Activated CD4-positive, alpha-beta T cell treated with anti-CD3 and anti-CD28 coated beads for 1 hour (primary cell): ENCODE results near the gene PLD4.
A peak's percentile ranks its signal among the peaks of the same experiment; 100 is the strongest.

ENCODE experiments used
- DNase-seq: peaks from one replicate; pipeline ENCODE4 v3.0.0-alpha.2; 2020

Gene PLD4

DNA sequence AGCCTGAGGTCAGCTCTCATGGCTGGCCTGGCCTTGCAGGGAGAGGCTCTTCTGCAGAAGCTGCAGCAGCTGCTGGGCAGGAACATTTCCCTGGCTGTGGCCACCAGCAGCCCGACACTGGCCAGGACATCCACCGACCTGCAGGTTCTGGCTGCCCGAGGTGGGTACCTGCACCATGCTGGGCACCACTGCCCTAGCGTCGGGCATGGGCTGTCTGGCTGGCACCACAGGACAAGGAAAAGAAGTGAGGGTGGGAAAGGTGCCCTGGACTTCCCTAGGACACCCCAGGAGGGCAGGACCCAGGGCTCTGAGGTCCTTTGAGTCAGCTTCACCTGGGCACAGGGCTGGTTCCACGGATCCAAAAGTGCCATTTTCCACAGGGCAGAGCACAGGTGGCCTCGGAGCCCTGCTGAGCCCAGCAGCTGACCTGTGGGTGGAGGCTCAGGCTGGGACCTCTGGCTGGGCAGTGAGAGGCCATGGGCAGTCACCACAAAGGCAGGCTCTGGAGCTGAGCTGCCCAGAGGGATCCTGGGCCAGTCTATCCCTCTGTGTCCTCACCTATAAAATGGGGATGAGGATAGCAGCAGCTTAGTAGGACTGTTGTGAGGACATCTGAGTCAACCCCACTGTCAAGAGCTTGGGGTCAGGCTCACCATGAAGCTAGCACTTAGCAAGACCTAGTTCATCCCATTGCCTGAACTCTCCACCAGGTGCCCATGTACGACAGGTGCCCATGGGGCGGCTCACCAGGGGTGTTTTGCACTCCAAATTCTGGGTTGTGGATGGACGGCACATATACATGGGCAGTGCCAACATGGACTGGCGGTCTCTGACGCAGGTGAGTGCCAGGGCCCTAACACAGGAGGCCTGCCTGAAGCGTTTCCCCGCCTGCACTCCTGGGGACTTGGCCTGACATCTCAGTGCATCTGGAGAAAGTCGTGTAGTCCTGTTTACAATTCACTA lies 4.9 kb downstream of the PLD4 start:
- DNase-seq = no peak

DNA sequence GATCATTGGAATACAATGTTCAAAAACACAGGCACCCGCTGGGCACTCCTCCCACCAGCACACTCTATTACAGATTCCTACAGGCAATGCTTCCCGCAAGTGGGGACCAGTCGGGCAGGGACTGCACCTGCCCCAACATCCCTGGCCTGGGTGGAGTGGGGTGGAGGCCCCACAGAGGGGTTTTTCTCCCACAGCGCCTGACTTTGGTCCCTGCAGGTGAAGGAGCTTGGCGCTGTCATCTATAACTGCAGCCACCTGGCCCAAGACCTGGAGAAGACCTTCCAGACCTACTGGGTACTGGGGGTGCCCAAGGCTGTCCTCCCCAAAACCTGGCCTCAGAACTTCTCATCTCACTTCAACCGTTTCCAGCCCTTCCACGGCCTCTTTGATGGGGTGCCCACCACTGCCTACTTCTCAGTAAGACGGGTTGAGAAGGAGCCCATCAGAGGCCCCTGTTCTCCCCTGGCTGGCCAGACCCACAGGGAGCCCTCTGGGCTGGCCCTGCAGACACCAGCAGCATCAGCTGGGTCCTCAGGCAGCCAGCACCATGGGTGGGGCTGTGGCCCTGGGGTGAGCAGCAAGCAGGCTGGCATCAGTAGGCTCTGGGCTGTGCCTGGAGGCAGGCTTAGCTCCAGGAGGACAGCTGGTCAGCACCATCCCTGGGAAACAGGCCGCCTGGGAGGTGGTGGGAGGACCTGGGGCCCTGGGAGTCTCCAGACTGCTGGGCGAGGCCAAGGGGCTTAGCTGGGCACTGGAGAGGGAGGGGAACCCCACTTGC lies 6.0 kb downstream of the PLD4 start:
- no peak for DNase-seq

DNA sequence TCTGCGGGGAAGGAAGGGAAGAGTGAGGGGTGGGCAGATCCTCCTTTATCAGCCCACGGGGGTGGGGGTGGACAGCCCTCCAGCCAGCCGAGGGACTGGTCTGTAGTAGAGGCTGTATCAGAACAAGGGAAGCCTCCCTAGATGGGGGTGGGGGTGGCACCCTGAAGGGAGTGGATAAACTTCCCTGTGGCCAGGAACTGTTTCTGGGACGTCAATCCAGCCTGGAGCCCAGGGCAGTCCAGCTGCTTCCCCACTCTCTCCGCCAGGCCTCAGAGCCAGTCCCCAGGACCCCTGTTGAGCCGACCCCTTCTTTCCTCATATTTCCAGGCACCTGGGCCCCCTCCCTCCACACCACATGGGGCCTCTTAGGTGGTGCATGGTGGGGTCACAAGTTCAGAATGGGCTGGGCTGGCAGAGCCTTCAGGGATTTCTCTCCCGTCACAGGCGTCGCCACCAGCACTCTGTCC lies 6.7 kb downstream of the PLD4 start:
- no peak for DNase-seq

DNA sequence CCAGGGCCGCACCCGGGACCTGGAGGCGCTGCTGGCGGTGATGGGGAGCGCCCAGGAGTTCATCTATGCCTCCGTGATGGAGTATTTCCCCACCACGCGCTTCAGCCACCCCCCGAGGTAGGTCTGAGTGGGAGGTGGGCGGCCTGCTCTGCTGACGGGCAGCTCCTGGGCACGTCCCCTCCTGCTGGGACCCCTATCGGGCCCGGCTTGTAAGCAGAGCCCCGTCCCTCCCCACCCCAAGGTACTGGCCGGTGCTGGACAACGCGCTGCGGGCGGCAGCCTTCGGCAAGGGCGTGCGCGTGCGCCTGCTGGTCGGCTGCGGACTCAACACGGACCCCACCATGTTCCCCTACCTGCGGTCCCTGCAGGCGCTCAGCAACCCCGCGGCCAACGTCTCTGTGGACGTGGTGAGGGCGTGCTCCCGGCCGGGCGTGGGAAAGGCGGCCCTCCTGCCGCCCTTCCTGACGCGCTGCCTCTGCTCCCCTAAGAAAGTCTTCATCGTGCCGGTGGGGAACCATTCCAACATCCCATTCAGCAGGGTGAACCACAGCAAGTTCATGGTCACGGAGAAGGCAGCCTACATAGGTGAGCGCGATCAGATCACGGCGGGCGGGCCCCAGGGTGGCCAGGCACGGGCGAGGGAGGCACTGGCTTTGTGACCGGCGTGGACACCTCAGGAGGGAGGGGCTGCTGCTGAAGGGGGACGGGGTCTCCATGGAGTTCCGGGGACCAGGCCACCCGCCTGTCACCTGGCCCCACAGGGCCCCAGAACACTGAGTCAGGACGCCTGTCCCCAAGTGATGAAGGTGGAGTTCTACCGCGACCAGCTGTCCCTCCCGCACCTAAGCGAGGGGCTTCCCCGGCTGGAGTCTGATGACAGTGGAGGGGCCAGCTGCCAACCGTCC lies 7.3 kb downstream of the PLD4 start:
- no peak for DNase-seq

DNA sequence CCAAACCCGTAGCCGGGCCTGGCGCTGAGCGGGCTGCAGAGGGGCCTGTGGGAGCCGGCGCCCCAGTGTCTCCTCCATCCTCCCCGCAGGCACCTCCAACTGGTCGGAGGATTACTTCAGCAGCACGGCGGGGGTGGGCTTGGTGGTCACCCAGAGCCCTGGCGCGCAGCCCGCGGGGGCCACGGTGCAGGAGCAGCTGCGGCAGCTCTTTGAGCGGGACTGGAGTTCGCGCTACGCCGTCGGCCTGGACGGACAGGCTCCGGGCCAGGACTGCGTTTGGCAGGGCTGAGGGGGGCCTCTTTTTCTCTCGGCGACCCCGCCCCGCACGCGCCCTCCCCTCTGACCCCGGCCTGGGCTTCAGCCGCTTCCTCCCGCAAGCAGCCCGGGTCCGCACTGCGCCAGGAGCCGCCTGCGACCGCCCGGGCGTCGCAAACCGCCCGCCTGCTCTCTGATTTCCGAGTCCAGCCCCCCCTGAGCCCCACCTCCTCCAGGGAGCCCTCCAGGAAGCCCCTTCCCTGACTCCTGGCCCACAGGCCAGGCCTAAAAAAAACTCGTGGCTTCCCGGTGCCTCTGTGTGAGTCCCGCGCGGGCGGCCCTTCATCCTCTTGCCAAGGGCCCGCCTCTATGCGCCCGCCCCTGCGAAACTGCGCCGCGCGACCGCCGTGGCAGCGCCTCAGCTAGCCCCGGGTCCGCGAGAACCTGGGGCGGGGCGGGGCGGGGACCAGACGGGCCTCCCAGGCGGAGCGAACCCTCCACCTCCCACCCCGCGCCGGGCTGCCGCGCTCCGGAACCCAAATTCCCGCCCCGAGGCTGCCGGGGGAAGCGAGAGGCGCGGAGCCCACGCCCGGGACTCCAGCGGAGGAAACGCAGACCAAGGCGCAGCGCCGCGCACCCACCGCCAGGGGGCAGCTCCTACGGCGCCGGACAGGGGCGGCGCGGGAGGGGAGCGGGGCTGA lies 8.3 kb downstream of the PLD4 start:
- DNase-seq = peak; percentile 74

DNA sequence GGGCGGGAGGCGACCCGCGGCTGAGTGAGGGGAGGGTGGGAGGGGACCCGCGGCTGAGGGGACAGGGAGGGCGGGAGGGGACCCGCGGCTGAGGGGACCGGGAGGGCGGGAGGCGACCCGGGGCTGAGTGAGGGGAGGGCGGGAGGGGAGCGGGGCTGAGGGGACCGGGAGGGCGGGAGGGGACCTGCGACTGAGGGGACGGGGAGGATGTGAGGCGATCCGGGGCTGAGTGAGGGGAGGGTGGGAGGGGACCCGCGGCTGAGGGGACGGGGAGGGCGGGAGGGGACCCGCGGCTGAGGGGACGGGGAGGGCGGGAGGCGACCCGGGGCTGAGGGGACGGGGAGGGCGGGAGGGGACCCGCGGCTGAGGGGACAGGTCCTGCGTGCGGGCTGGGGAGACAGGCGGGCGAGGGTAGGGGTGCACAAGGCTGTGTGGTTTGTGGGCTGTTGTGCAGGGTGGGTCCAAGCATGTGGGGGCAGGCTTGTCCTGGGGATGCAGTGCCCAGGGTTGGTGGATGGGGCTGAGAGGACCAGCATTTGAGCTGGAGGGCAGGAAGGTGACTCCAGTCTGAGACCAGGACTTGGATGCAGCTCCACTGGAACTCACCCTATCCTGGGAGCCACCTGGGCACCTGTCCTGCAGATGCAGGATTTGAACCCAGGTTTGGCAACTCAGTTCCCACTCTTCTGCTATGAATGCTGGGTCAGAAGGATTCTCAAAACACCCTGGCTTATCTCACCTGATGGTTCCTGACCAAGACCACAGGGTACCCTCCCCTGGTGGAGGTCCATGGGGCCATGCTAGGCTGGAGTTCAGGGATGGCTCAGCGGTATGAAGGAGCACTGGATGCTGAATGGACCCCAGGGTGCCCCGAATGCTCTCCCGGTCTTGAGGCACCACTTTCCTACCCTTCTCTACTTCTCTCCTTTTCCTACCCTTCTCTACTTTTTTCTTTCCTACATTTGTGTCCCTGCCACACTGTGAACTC lies 9.4 kb downstream of the PLD4 start:
- no peak for DNase-seq

DNA sequence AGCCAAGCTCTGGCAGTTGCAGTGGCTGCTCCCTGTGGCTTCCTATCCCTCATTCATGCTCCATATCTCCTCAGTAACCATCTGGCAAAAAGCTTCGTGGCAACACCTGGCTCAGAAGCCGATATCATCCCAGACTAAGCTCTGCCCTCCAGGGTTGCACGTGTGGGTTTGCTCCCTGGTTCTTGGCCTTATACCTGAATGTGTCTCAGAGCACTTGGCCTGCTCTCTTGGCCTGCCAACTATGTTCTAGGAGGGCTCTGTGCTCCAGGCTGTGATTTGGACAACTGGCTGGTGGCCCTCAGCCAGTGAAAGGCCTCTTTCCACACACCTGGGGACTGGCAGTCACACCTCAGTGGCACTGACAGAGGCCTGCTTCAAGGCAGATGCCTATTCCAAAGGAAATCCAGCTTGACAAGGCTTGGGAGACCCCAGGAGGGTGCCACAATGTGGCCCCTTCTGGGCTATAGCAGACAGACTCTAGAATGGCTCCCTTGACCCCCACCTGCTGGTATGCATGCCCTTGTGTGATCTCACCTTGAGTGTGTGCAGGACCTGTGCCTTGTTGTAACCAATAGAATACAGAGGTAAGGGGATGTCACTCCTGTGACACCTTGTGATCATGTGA lies 10.5 kb downstream of the PLD4 start:
- no peak for DNase-seq

DNA sequence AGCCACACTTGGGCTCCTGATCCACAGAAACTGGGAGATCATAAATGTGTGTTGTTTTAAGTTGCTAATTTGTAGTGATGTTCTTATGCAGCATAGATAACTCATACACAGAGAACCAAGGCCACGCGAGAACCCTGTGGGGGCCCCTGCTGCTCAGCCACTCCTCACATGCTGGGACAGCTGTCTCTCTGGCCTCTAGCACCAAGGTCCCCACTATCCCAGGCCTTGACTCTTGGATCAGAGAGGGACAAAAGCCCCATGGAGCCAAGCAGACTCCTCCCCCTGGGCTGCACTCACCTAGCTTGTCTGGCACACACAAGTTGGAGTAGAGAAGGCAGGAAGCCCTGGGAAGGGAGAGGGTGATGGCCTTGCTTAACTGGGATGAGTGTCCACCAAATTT lies 11.3 kb downstream of the PLD4 start:
- DNase-seq = no peak

DNA sequence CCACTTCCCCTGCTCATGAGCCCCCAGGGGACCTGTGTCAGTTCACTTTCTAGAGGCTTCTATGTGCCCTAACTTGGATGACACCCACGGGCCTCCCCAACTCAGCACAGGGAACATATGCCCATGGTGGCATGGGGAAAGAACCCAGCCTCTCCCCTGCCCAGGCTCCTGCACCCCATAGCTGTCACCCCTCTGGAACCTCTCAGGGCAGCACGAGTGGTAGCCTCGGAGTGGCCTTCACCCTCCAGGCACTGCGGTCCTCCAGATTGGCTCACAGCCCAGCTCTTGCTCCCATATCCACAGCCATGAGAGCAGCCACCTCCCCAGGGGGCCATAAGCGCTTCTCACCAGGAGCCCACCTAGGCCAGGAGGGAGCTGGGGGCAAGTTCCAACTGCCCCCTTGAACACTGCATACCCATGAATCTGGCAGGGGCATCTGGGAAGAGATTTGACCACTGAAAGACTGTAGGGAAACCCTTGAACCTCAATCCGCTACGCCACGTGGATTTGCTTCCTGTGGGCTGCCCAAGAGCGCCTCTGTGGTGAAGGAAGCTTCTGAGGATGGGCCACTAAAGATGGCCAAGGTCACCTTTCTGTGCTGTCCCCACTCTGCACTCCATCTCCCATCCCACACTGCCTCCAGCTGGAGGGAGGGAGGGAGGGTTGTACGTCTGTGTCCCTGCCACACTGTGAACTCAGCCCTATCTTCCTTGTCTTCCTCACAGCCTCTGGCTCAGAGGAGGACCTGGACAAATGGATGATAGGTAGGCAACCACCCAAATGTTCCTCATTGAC lies 11.9 kb downstream of the PLD4 start:
- DNase-seq = no peak

DNA sequence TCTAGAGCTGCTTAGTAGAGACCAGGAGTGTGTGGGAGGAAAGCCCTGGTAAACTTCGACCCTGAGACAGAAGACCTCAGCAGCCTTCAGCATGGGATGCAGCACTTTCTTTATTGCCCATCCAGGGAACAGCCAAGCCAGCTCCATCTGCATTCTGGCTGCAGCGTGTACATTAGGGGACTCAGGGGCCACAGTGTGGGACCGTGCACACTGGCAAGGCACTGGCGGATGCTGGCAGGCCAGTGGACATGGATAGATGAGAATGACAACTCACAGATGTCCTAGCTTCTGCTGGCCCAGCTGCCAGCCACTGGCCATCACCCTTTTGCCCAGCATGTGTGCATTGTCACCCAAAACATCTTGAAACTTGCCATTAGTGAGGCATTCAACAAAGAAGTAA lies 12.5 kb downstream of the PLD4 start:
- no peak for DNase-seq

DNA sequence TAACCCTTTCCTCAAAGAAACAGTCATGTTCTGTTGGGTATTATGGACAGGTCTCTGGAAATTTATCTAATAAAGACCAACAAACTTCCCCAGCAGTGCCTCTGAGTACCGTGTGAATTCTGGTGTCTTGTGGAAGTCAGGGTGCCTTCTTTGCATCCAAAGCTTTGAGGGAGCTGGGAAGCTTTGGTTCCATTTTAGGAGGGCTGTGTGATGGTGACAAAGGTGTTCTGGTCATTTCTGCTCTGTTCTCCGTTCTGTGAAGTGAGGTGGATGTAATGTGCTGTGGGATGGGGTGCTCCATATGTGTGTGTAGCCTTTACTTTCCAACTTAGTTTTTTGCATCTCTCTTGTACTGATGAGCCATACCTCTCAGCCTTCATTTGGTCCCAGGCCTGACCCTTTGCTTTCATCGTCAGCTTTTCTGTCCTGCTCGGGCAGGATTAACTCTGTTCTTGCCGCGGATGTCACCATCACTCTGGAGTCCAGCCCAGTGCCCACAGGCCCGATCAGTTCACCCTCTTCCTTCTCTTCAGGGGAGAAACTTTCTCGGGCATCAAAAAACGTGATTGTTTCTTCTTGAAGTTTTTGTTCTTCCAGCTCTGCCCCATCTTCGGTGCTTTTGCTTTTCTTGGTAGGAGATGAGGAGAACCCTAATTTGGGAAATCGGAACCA lies 13.2 kb downstream of the PLD4 start:
- DNase-seq = no peak

DNA sequence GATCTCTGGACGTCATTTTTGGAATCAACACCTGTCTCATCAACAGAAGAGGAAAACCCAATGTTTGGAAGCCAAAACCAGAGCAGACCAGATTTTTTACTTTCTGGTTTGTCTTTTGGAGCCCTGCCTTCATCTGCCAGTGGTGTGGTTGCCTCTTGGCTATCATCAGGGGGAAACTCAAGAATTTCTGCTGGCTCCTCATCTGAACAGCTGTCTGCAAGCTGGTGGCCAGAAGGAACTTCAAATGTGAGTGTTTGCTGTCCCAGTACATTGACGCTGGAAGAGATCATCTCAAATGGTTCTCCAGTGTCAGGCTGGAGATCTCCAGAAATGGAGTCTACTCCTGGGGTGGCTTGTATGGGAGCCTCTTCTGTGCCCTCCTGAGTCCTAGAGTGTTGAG lies 13.8 kb downstream of the PLD4 start:
- DNase-seq = no peak

DNA sequence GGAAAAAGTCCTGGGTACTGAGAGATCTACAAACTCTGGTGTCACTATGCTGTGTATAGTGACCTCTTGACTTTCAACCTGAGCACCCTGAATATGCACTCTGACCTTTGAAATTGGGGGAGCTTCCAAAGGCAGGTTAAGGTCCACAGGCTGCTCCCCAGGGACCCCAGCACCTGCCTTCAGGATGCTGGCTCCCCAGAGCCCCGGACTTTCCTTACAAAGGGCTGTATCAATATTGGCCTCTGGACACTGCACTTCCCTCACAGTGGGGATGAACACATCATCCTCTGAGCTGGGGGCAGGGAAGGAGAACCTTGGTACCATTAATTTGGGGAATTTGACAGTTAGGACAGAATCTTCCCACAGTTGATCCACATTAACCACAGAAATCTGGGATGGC lies 14.3 kb downstream of the PLD4 start:
- no peak for DNase-seq

DNA sequence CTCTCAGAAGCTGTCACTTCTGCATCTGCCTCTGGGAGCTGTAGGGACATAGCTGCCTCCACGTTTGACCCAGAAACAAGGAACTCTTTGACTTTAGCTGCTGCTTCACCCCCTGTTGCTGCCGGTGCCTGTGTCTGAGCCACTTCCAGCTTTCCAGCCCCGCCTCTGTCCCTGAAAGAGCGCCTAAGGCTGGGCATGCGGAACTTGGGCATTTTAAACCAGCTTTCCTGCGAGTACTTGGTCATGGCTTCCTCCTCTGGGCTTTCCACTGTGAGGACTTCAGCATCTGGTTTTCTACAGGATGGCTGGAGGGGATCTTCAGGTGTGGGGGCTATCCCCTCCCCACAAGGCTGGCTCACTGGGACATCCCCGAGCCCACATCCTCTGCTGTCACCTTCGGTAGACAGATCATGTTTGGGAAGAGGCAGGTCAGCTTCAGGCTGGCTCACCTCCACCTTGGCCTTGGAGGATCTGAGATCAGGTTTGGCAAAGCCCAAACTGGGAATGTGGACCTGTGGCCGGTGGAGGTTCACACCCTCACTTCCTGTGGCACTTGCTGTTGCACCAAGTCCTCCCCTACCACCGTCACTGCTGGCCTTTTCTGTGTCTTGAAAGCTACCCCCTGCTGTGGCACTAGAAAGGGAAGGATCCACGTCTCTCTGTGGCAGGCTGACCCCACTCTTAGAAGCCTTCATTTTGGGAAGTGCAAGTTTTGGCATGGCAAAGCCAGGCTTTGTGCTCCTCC lies 15.2 kb downstream of the PLD4 start:
- no peak for DNase-seq

DNA sequence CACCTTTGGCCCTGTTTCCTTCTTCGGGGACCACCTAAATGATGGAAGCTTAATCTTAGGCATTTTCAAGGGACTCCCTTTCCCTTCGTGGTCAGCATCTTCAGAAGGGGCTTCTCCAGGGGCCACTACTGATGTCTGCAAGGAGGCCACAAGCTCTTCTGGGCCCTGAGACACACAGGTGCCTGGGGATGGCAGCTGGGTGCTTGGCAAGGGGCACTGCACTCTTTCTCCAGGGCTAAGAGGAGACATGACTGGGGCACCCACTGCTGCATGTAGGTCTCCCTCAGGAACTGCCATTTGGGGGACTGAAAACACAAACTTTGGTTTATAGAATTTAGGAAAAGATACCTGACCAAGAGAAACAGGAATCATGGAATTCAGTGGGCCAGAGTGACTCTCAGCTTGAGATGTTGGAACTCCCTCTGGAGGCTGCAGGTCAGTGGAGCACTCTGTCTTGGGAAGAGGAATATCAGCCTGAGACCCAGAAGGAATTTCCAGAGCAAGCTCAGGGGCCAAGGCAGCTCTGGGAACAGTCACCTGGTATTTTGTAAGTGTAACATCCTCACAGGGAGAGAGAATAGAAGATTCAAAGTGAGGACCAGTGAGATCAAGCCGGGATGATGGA lies 16.0 kb downstream of the PLD4 start:
- no peak for DNase-seq

DNA sequence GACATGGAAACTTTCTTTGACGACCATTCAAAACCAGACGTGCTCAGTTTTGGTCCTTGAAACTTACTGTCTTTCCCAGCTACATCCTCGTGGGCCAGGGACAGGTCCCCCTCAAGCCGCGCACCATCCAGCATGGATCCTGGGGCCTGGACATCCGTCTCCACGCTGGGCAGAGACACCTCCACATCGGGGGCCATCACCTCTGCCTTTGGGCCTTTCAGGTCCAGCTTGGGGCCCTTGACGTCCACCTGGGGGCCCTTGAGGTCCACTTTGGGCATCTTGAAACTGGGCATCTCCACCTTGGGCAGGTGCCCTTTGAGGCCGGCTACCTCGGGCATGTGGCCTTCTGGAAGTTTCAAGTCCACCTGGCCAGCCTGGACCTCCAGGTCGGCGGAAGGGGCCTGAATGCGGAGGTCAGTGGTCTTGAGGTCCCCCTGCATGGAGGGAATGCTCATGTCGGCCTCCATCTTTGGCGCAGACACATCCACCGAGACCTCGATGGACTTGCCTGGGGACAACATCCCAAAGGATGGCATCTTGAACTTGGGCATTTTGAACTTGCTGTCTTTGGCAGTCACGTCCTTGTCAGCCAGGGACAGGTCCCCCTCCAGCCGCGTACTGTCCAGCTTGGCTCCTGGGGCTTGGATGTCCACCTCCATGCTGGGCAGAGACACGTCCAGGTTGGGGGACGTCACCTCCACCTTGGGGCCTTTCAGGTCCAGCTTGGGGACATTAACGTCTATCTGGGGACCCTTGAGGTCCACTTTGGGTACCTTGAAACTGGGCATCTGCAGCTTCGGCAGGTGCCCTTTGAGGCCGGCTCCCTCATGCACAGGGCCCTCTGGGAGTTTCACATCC lies 17.1 kb downstream of the PLD4 start:
- DNase-seq = no peak
